NT2/D1 (cell line): ENCODE results near the gene NOM1.

Source experiments
- SUZ12 ChIP-seq: IDR thresholded peaks from 2 replicates; pipeline ENCODE4 v1.6.1; 2011; ENCODE audit not compliant: insufficient read length, insufficient read depth; ENCODE audit errors: extremely low read depth
- YY1 ChIP-seq: IDR thresholded peaks from 2 replicates; pipeline ENCODE4 v1.6.1; 2011; ENCODE audit not compliant: insufficient read length, insufficient read depth

- no peak for TF ChIP-seq YY1
- TF ChIP-seq SUZ12, result no peak
Measured at GRCh38 chr7:156919132-156919713, 30.3 kb upstream of the NOM1 start.
